NCI-H2196 treated with DMSO at 0.1 percent for 48 hours (cell line): ENCODE measurements around the gene SUMF2.
"Not testable (repeated sequence)": the region's sequence is repeated elsewhere in the genome, so short reads cannot be mapped to it uniquely, and the experiment has no call there.

Source experiments
- DNase-seq: peaks from one replicate; lab custom pipeline; 2025; ENCODE audit not compliant: unreplicated experiment; lab: John Stamatoyannopoulos, UW

SUMF2 gene

GRCh38 chr7:56063882-56064625, at the start of gene SUMF2:
SUMF2 (plus strand) TSS chr7:56064286; CDS start chr7:56064312, 26 bp downstream.
- DNase-seq: peak; percentile 87

DNA sequence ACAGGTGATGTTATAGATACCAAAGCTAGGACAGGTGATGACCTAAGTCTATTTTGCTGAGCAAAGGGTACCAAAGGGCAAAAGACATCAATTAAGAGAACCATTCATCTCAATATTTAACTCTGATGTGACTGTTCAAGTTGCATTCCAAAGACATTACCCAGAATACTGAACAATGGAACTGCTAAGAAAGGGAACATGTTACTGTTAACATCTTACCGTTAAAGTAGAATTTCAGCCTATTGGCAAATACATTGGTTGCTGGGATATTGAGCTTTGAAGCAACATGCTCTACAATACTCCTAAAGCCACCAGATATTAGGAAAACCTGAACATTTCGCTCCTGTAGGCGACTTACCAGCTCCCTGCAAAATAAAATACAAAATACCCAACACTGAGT, 47.1 kb upstream of the SUMF2 start:
- not testable (repeated sequence) for DNase-seq

DNA sequence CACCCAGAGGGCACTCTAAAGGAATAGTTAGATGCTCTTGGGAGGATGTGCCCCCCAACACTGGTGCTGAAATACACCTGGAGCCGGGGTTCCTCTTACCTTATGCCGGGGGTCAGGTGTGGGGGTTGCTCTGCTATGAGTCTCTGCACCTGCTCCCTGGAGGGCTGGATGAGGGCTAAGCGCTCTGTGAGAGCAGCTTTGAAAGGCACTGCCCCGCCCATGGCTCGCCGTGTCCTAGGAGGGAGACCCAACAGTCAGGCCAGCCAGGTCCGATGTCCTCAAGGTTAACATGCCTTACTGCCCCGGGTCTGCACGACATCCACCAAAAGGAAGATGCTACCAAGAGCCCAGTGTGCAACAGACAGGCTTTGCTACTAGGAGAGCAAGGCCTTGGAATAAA, 44.6 kb upstream of the SUMF2 start:
- DNase-seq: no peak

DNA sequence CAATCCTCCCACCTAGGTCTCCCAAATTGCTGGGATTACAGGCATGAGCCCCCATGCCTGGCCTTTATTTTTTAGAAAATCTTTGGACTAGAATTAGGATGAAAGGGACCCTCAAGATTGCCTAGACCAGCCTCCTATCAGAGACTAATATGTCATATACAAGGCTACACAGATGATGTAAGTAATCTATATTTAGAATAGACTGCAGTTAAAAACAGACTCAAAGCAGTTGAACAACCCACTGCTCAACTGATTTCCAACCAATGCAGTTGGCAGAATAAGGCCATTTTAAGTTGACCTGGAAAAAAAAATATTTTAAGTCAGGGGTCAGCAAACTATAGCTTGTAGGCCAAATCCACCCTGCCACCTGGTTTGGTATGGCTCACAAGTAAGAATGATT, 40.6 kb upstream of the SUMF2 start:
- DNase-seq: no peak

DNA sequence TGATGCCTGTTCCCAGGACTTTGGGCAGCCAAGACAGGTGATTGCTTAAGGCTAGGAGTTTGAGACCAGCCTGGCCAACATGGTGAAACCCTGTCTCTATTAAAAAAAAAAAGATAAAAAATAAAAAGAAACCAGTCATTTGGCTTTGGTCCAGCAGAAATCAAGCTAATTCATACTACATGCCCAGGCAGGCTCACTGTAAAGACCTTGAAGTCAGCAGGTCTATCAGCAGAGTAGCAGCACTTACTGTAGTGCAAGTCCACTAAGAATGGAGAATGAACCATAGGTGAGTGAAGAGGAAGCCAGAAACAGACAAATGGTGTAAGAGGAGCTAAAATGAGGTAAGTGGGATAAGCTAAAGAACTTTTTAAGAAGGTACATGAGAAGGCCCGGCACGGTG, 37.5 kb upstream of the SUMF2 start:
- peak; percentile 31 for DNase-seq

GRCh38 chr7:56028942-56029630, 35.0 kb upstream of the SUMF2 start:
- DNase-seq: no peak

GRCh38 chr7:56030340-56030739, 33.7 kb upstream of the SUMF2 start:
- DNase-seq: no peak

DNA sequence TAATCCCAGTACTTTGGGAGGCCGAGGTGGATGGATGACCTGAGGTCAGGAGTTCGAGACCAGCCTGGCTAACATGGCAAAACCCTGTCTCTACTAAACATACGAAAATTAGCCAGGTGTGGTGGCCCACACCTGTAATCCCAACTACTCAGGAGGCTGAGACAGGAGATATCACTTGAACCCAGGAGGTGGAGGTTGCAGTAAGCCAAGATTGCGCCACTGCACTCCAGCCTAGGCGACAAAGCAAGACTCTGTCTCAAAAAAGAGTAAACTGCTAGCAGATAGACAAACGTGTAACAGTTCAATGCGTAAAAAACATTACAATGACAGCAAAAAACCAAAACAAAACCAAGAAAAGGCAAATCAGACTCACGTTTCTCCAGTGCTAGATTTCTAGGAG, 32.5 kb upstream of the SUMF2 start:
- DNase-seq: not testable (repeated sequence)

- not testable (repeated sequence) for DNase-seq
These were observed 31.5 kb upstream of the SUMF2 start for GRCh38 chr7:56032578-56032977.

GRCh38 chr7:56033671-56034432, 30.2 kb upstream of the SUMF2 start:
- DNase-seq: peak; percentile 93

- DNase-seq: no peak
These were observed 23.4 kb upstream of the SUMF2 start for GRCh38 chr7:56040730-56041129.

DNA sequence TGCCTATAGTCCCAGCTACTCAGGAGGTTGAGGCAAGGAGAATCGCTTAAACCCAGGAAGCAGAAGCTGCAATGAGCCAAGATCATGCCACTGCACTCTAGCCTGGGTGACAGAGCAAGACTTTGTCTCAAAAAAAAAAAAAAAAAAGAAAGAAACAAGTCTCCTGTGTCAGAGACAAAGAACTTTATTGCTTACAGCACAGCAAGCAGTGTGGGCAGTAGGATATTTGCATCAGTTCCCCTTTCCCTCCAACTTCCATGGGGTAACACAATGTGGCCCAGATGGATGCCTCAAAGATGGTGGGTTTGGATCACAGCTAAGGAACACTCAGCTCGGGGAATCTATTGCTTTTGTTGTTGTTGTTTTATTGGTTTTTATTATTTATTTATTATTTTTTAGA, 18.3 kb upstream of the SUMF2 start:
- not testable (repeated sequence) for DNase-seq

DNA sequence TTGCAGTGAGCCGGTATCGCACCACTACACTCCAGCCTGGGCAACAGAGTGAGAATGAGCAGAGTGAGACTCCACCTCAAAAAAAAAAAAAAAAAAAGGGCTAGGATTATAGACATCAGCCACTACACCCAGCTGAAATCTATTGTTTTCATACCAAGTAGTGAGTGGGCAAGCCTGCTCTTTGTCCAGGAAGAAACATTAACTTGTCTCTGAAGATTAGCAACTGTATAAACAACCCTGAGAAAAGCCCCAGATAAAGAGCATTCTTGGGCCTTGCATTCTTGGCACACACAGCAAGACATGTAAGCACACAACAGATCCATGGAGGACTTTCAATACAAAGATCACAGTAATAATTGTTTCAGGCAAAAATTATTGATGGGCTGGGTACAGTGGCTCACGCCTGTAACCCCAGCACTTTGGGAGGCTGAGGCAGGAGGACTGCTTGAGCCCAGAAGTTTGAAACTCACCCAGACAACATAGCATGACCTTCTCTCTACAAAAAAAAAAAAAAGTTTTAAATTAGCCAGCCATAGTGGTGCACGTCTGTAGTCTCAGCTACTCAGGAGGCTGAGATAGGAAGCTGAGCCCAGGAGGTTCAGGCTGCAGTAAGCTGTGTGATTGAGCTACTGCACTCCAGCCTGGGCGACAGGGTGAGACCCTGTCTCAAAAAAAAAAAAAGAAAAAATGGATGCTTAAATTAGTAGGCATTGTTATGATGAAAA, 17.2 kb upstream of the SUMF2 start:
- no peak for DNase-seq

GRCh38 chr7:56047446-56048116, 16.5 kb upstream of the SUMF2 start:
- not testable (repeated sequence) for DNase-seq

- DNase-seq: no peak
These were observed 15.8 kb upstream of the SUMF2 start for GRCh38 chr7:56048245-56048644.

GRCh38 chr7:56048763-56049162, 15.3 kb upstream of the SUMF2 start:
- DNase-seq: not testable (repeated sequence)

DNA sequence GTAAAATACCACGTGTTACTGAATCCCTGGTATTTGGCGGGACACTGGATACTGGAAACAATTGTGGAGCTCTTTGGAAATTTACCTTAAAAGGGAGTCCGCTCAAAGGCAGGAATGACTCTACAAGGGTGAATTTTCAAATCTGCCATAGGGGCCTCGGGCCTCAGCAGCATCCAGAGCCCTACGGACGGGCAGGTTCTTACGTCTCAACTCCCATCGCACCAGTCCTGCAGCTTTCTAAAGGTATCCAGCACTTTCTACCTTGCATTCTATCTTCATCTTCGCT, 13.1 kb upstream of the SUMF2 start:
- DNase-seq: no peak

DNA sequence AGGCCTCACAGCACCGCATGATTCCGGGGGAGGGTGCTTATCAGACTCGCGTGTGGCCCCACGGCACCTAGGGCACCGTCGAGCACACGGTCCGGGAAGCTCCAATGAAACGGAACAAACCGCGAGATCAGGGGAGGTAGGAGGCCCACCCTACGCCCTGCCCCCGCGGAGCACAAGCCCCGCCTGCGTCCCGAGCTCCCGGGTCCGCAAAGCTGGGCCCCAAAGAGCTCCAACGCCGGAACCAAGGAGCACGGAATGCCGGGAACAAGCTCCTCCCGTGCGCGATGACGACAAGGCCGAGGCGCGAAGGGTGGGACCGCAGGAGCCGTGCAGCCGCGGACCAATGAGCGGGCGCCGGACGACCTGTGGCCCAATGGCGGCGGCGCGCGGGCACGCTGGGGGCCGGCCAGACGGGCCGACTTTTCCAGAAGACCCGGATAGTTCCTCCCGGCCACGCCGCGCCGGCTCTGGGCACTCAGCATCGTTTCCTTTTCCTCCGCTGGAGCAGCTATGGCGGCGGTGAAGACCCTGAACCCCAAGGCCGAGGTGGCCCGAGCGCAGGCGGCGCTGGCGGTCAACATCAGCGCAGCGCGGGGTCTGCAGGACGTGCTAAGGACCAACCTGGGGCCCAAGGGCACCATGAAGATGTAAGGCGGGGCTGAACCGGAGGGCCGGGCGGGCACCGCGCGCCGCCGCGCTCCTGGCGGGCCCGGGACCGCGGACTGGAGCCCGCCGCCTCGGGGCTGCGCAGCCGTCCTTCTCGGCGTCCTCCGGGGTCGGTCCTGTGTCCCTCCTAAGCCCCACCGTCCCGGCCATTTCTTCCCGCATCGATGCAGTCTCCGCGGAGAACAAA, 12.5 kb upstream of the SUMF2 start, which contains the start of the genes CCT6A and PSPH:
Gene CCT6A, plus strand, starts transcription at position 427 of the 853 bp plus-strand sequence. Its CDS starts 84 bp downstream, at position 511.
Gene PSPH, minus strand, starts transcription at position 106 of the 853 bp plus-strand sequence. CDS start 30,232 bp downstream, outside the sequence.
- DNase-seq: peak; percentile 99

DNA sequence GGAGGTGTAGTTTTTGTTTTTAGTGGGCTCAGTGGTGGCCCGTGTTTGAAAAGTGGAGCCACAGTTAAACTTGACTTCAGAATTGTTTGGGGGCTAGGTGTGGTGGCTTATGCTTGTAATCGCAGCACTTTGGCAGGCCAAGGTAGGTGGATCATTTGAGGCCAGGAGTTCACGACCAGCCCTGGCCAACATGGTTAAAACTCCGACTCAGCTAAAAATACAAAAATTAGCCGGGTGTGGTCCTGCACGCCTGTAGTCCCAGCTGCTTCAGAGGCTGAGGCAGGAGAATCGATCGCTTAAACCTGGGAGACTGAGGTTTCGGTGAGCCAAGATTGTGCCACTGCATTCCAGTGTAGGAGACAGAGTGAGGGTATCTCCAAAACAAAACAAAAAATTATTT, 10.7 kb upstream of the SUMF2 start:
- DNase-seq: no peak

DNA sequence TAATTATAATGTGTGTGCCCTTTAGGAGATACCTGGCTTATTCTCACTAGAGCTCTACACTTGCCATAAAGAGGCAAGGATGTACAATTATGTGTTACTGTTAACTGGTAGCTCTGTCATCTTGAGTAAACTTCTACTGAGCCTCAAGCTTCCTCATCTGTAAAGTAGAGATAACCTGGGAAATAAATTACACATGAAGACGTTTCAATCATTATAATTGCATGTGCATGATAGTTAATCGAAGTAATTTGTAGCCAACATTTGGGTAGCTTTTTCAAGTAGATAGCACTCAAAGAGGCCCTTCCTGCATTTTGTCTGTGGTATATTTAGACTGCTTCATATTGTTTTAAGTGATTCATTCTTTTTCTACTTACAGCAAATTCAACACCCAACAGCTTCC, 10.1 kb upstream of the SUMF2 start:
- no peak for DNase-seq
